Loucy (cell line): ENCODE results near the gene WNT9A.

Experiments
- H2AFZ ChIP-seq: fragments of 200-600 bp; sonication (generic); 2 replicates; pipeline ENCODE4 v1.6.0; 2016; ENCODE audit warnings: antibody characterized with exemption, mild to moderate bottlenecking, low read length, moderate library complexity
- H3F3A ChIP-seq: fragments of 200-600 bp; 2 replicates; pipeline ENCODE4 v1.6.0; 2016; ENCODE audit warnings: antibody characterized with exemption, low read depth, mild to moderate bottlenecking
- H3K27me3 ChIP-seq: fragments of 200-600 bp; sonication (generic); 2 replicates; pipeline ENCODE4 v1.6.1; 2014; ENCODE audit warnings: low read length, mild to moderate bottlenecking; ENCODE audit not compliant: insufficient read depth, poor library complexity, severe bottlenecking
- H3K36me3 ChIP-seq: fragments of 200-600 bp; sonication (generic); 2 replicates; pipeline ENCODE4 v1.6.1; 2016; ENCODE audit warnings: low read length; ENCODE audit not compliant: insufficient read depth
- H3K4me1 ChIP-seq: fragments of 200-600 bp; sonication (generic); 2 replicates; pipeline ENCODE4 v1.5.1; 2014; ENCODE audit warnings: low read length, mild to moderate bottlenecking; ENCODE audit not compliant: insufficient read depth, poor library complexity, severe bottlenecking
- H3K4me2 ChIP-seq: fragments of 200-600 bp; sonication (generic); 2 replicates; pipeline ENCODE4 v1.6.0; 2014; ENCODE audit warnings: antibody characterized with exemption, low read length, low read depth, mild to moderate bottlenecking; ENCODE audit not compliant: poor library complexity, severe bottlenecking
- H3K4me3 ChIP-seq: fragments of 200-600 bp; sonication (generic); 2 replicates; pipeline ENCODE4 v1.5.1; 2014; ENCODE audit warnings: low read length, mild to moderate bottlenecking, mixed read lengths; ENCODE audit not compliant: poor library complexity, severe bottlenecking
- H3K79me2 ChIP-seq: fragments of 200-600 bp; sonication (generic); 2 replicates; pipeline ENCODE4 v1.6.1; 2014; ENCODE audit warnings: low read length; ENCODE audit not compliant: insufficient read depth
- H3K9ac ChIP-seq: fragments of 200-600 bp; sonication (generic); 2 replicates; pipeline ENCODE4 v1.6.0; 2014; ENCODE audit warnings: mild to moderate bottlenecking, low read depth, low read length, moderate library complexity; ENCODE audit not compliant: poor library complexity, severe bottlenecking
- H3K9me2 ChIP-seq: fragments of 200-600 bp; sonication (generic); replicated peaks from 2 replicates; pipeline ENCODE4 v1.6.1; 2016; ENCODE audit warnings: low read depth, low read length, mixed read lengths
- H3K9me3 ChIP-seq: fragments of 200-600 bp; sonication (generic); 2 replicates; pipeline ENCODE4 v1.6.1; 2014; ENCODE audit warnings: mild to moderate bottlenecking, antibody characterized with exemption, low read length, low read depth; ENCODE audit not compliant: insufficient read depth
- H4K20me1 ChIP-seq: fragments of 200-600 bp; sonication (generic); 2 replicates; pipeline ENCODE4 v1.6.0; 2014; ENCODE audit warnings: antibody characterized with exemption, low read length, mild to moderate bottlenecking; ENCODE audit not compliant: insufficient read depth, poor library complexity, severe bottlenecking
- CTCF ChIP-seq: fragments of 200-600 bp; sonication (generic); conservative IDR thresholded peaks from 2 replicates; pipeline ENCODE4 v1.5.1; 2014; ENCODE audit warnings: mild to moderate bottlenecking, antibody characterized with exemption, low read length
- EZH2phosphoT487 ChIP-seq: fragments of 200-600 bp; IDR thresholded peaks from 2 replicates; pipeline ENCODE4 v1.6.1; 2018; ENCODE audit warnings: antibody characterized with exemption, mild to moderate bottlenecking, moderate library complexity, borderline replicate concordance

WNT9A gene

DNA sequence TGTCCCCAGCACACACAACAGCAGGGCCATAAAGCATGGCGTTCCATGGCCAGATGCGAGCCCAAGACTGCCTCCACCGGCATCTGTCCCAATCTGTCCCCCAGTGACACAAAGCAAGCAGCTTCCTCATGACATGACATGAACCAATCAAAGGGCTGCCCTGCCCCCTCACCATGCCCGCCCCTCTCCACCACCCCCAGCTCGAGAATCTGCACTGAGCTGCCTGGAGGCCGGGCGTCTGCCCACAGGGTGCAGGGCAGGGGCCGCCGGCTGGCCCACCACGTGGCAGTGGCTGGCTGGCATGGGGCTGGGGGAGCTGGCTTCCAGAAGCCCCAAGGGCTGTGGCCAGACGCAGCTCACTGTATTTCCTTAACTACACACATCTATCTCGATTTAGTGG, 27.8 kb downstream of the WNT9A start:
- Histone ChIP-seq H3K4me2 (no peak overlapping the region), H3K9ac (no peak overlapping the region), H2AFZ (no peak overlapping the region), H3K4me1 (no peaks in the 10 kb centered on the region), H3K4me3 (no peak overlapping the region), H3K9me3 (no peaks in the 10 kb centered on the region; the same call in 1 of the 2 replicates), H3K36me3 (no peaks in the 10 kb centered on the region), H3K9me2 (no peaks in the 10 kb centered on the region), H3K27me3 (no peaks in the 10 kb centered on the region), H3K79me2 (no peaks in the 10 kb centered on the region), H3F3A (no peaks in the 10 kb centered on the region), H4K20me1 (no peaks in the 10 kb centered on the region)
- TF ChIP-seq EZH2phosphoT487, result no peak

GRCh38 chr1:227918736-227919135, 29.0 kb downstream of the WNT9A start:
- H3K79me2 ChIP-seq, result no peaks in the 10 kb centered on the region
- H3K4me3 ChIP-seq, result no peak overlapping the region
- H3K9ac ChIP-seq, result no peak overlapping the region
- H2AFZ ChIP-seq, result no peak overlapping the region
- H4K20me1 ChIP-seq, result no peaks in the 10 kb centered on the region
- no peak overlapping the region for H3K4me2 ChIP-seq
- no peaks in the 10 kb centered on the region for H3K9me2 ChIP-seq
- TF ChIP-seq EZH2phosphoT487, result no peak
- no peaks in the 10 kb centered on the region for H3F3A ChIP-seq
- H3K4me1 ChIP-seq, result no peaks in the 10 kb centered on the region
- no peaks in the 10 kb centered on the region; the same call in 1 of the 2 replicates for H3K9me3 ChIP-seq
- H3K27me3 ChIP-seq, result no peaks in the 10 kb centered on the region
- H3K36me3 ChIP-seq, result no peaks in the 10 kb centered on the region

- H3K4me2 ChIP-seq, result no peak overlapping the region
- no peaks in the 10 kb centered on the region for H3K36me3 ChIP-seq
- H3F3A ChIP-seq, result no peaks in the 10 kb centered on the region
- H4K20me1 ChIP-seq, result no peaks in the 10 kb centered on the region
- H3K4me3 ChIP-seq, result no peak overlapping the region
- H3K9ac ChIP-seq, result no peak overlapping the region
- H2AFZ ChIP-seq, result no peak overlapping the region
- no peak for TF ChIP-seq EZH2phosphoT487
- no peaks in the 10 kb centered on the region for H3K4me1 ChIP-seq
- H3K9me3 ChIP-seq, result no peaks in the 10 kb centered on the region; the same call in 1 of the 2 replicates
- H3K9me2 ChIP-seq, result no peaks in the 10 kb centered on the region
- no peaks in the 10 kb centered on the region for H3K27me3 ChIP-seq
- no peaks in the 10 kb centered on the region for H3K79me2 ChIP-seq
These were observed 29.5 kb downstream of the WNT9A start for GRCh38 chr1:227918083-227918700.

GRCh38 chr1:227917081-227917950, 30.4 kb downstream of the WNT9A start:
- Histone ChIP-seq H3K9me2 (no peaks in the 10 kb centered on the region), H3K9ac (no peak overlapping the region), H3K4me3 (no peak overlapping the region), H3K27me3 (no peaks in the 10 kb centered on the region), H2AFZ (no peak overlapping the region), H3K79me2 (no peaks in the 10 kb centered on the region), H3F3A (no peaks in the 10 kb centered on the region), H3K4me2 (no peak overlapping the region), H3K4me1 (no peaks in the 10 kb centered on the region), H4K20me1 (no peaks in the 10 kb centered on the region), H3K36me3 (no peaks in the 10 kb centered on the region), H3K9me3 (no peaks in the 10 kb centered on the region; the same call in 1 of the 2 replicates)
- no peak for TF ChIP-seq CTCF
- no peak for TF ChIP-seq EZH2phosphoT487
